GM19099 (cell line): ENCODE results near the gene CAPRIN1.

ENCODE experiments used
- POLR2A ChIP-seq: IDR thresholded peaks from 3 replicates; pipeline ENCODE4 v1.6.1; 2011; ENCODE audit warnings: low read depth; ENCODE audit not compliant: insufficient read length; ENCODE audit errors: extremely low read depth

Gene CAPRIN1

GRCh38 chr11:34145847-34146381, 94.4 kb downstream of the CAPRIN1 start:
- no peak for TF ChIP-seq POLR2A

- TF ChIP-seq POLR2A = no peak
Measured at GRCh38 chr11:34146411-34146810, 94.9 kb downstream of the CAPRIN1 start.

- TF ChIP-seq POLR2A = no peak
Measured at GRCh38 chr11:34146866-34147265, 95.3 kb downstream of the CAPRIN1 start.

- TF ChIP-seq POLR2A = no peak
Measured at GRCh38 chr11:34147581-34147980, 96.0 kb downstream of the CAPRIN1 start.

GRCh38 chr11:34148504-34149165, 97.1 kb downstream of the CAPRIN1 start:
- no peak for TF ChIP-seq POLR2A

GRCh38 chr11:34149274-34149673, 97.7 kb downstream of the CAPRIN1 start:
- TF ChIP-seq POLR2A = no peak

- TF ChIP-seq POLR2A = no peak
Measured at GRCh38 chr11:34149786-34150185, 98.3 kb downstream of the CAPRIN1 start.

GRCh38 chr11:34150494-34151151, 99.1 kb downstream of the CAPRIN1 start:
- TF ChIP-seq POLR2A = no peak
